ACC112 (cell line): Measurements from ENCODE around the gene LUZP4.
"Not testable (repeated sequence)": the region's sequence is repeated elsewhere in the genome, so short reads cannot be mapped to it uniquely, and the experiment has no call there.

Experiments
- H2AFZ ChIP-seq: fragments of 200-600 bp; sonication (generic); one replicate; pipeline ENCODE4 v1.6.0; 2017; ENCODE audit warnings: antibody characterized with exemption, low read length; ENCODE audit not compliant: unreplicated experiment
- H3K27ac ChIP-seq: fragments of 200-600 bp; sonication (generic); 2 replicates; pipeline ENCODE4 v1.5.1; 2014; ENCODE audit warnings: low read depth, mild to moderate bottlenecking, antibody characterized with exemption, low read length, moderate library complexity
- H3K27me3 ChIP-seq: fragments of 200-600 bp; sonication (generic); 2 replicates; pipeline ENCODE4 v1.6.1; 2014; ENCODE audit warnings: mild to moderate bottlenecking, antibody characterized with exemption, low read length, moderate library complexity, mixed read lengths; ENCODE audit not compliant: insufficient read depth
- H3K36me3 ChIP-seq: fragments of 200-600 bp; sonication (generic); 2 replicates; pipeline ENCODE4 v1.6.1; 2016; ENCODE audit warnings: mild to moderate bottlenecking, antibody characterized with exemption, low read length, moderate library complexity, mixed read lengths; ENCODE audit not compliant: insufficient read depth
- H3K4me1 ChIP-seq: fragments of 200-600 bp; sonication (generic); one replicate; pipeline ENCODE4 v1.6.1; 2016; ENCODE audit warnings: low read length, mixed read lengths; ENCODE audit not compliant: insufficient read depth, unreplicated experiment, control insufficient read depth
- H3K4me3 ChIP-seq: fragments of 200-600 bp; sonication (generic); 2 replicates; pipeline ENCODE4 v1.5.1; 2014; ENCODE audit warnings: mild to moderate bottlenecking, low read depth, low read length
- H3K79me2 ChIP-seq: fragments of 200-600 bp; sonication (generic); one replicate; pipeline ENCODE4 v1.6.0; 2016; ENCODE audit warnings: low read length; ENCODE audit not compliant: control insufficient read depth, unreplicated experiment, insufficient read depth

The LUZP4 gene

DNA sequence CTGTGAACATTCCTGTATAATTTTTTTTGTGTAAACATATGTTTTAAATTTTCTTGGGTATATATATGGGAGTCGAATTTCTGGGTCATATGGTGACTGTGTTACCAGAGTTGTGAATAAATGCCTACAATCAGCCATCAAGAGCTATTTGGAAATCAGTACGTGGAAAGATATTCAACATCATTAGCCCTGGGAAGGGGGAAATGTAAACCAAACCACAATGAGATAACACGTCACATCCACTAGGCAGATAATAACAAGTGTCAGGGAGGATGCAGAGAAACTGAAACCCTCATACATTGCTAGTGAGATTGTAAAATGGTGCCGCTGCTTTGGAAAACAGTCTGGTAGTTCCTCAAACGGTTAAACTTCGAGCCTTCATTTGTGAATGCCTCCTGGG lies 43.9 kb downstream of the LUZP4 start:
- Histone ChIP-seq H3K79me2 (no peaks in the 10 kb centered on the region), H2AFZ (no peak overlapping the region), H3K4me3 (no peak overlapping the region), H3K27me3 (no peaks in the 10 kb centered on the region), H3K27ac (no peak overlapping the region), H3K4me1 (no peaks in the 10 kb centered on the region), H3K36me3 (no peaks in the 10 kb centered on the region)

DNA sequence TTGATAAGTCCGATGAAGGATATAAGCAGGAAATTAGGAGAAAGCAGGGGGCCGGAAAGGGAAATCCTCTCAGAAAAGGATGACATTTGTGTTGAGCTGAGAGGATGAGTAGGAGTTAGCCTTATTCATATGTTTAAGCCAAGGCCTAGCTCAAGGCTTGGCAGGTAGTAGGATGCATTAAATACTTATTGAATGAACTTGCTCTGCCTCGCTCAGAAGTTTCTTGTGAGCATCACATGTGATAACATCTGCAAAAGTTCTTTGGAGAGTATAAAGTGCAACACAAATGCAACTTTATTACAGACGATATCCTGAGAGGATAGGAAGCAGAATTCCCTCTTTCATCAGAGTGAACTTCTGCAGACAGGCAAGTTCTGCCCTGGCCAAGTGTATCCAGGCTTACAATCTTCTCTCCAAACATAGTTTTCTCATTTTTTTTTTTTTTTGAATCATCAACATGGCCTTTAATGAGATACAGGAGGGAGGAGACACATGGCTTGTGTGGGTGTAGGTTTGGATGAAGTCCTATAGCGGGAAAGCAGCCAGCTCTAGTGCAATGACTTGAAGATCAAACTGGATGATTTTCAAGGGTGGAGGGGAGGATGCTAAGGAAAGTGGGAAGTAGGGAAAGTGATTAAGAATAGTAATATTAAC lies 48.1 kb downstream of the LUZP4 start:
- H3K27ac ChIP-seq, result no peak overlapping the region
- no peaks in the 10 kb centered on the region for H3K4me1 ChIP-seq
- H3K36me3 ChIP-seq, result no peaks in the 10 kb centered on the region
- no peak overlapping the region for H2AFZ ChIP-seq
- H3K27me3 ChIP-seq, result no peaks in the 10 kb centered on the region
- no peaks in the 10 kb centered on the region for H3K79me2 ChIP-seq
- no peak overlapping the region for H3K4me3 ChIP-seq

- Histone ChIP-seq H3K4me1 (peaks cover 1% of the 10 kb centered on the region), H3K27ac (no peak overlapping the region), H2AFZ (no peak overlapping the region), H3K27me3 (no peaks in the 10 kb centered on the region), H3K79me2 (no peaks in the 10 kb centered on the region), H3K4me3 (no peak overlapping the region), H3K36me3 (no peaks in the 10 kb centered on the region)
Observed at GRCh38 chrX:115339441-115340025, 50.0 kb downstream of the LUZP4 start.

- no peak overlapping the region for H3K4me3 ChIP-seq
- no peak overlapping the region for H3K27ac ChIP-seq
- peaks cover 16% of the 10 kb centered on the region for H3K4me1 ChIP-seq
- no peak overlapping the region for H2AFZ ChIP-seq
- H3K36me3 ChIP-seq, result no peaks in the 10 kb centered on the region
- no peaks in the 10 kb centered on the region for H3K79me2 ChIP-seq
- no peaks in the 10 kb centered on the region for H3K27me3 ChIP-seq
Observed at GRCh38 chrX:115341421-115341820, 51.9 kb downstream of the LUZP4 start.

DNA sequence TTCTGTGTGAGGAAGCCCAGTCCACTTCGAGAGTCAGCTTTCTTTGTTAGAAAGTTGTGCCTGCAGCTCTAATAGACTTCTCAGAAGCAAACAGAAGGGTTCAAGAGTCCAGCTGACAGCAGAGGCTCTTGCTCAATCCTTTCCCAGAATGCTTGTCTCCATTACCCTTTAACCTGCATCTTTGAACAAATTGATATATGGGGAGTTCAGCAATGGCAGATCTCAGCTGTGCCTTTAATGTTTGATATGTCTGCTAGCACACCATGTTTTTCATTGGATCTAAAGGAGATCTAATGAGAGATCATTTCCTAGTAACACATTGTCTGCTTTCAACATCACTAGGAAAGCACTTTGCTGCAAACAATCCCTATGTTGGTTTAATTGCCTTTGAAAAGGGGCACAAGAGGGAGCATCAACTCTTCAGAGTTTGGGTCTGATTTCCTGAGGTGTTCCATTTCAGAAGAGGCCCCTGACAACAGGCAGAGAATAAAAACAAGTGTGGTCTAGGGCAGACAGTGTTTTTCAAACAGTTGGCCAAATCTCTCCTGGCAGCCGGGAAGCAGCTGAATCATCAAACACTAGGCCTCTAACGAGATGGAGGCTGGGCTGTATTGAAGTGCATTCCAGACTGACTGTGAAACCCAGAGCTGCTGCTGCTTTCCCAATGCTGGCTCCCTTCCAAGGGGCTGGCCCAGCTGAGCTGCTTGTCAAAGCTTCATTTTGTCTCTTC lies 55.5 kb downstream of the LUZP4 start:
- H3K79me2 ChIP-seq, result no peaks in the 10 kb centered on the region
- H2AFZ ChIP-seq, result peak overlapping the region; percentile 89
- peak overlapping the region; percentile 93 for H3K27ac ChIP-seq
- H3K36me3 ChIP-seq, result no peaks in the 10 kb centered on the region
- peak overlapping the region; percentile 21; the same call in 1 of the 2 replicates for H3K4me3 ChIP-seq
- no peaks in the 10 kb centered on the region for H3K27me3 ChIP-seq
- H3K4me1 ChIP-seq, result peaks cover 16% of the 10 kb centered on the region

DNA sequence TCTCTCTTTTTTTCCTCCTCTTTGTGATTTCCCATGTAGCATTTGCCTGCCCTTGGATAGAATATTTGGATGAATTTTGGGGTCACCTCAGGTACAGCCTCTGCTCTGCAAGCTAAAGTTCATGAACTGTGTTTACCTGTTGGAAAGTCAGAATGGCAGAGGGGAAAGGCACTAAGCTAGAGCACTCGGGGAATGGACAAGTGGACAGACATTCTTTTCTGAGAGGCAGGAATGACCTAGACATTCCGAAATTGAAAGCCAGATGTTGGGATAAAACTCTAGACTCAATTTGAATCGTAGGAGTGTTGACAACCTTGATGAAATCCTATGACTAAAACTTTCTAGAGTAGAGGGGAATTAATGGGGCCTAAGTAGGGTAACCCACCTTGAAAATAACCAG lies 56.1 kb downstream of the LUZP4 start:
- H3K27me3 ChIP-seq, result no peaks in the 10 kb centered on the region
- H3K79me2 ChIP-seq, result no peaks in the 10 kb centered on the region
- H3K4me1 ChIP-seq, result peaks cover 16% of the 10 kb centered on the region
- H2AFZ ChIP-seq, result peak overlapping the region; percentile 89
- peak overlapping the region; percentile 93 for H3K27ac ChIP-seq
- no peak overlapping the region for H3K4me3 ChIP-seq
- no peaks in the 10 kb centered on the region for H3K36me3 ChIP-seq

GRCh38 chrX:115346738-115347137 lies 57.2 kb downstream of the LUZP4 start:
- H3K36me3 ChIP-seq, H3K79me2 ChIP-seq, H2AFZ ChIP-seq, H3K27me3 ChIP-seq, H3K4me3 ChIP-seq, H3K27ac ChIP-seq: not testable (repeated sequence)
- peaks cover 16% of the 10 kb centered on the region for H3K4me1 ChIP-seq

GRCh38 chrX:115348446-115349225 lies 59.1 kb downstream of the LUZP4 start:
- Histone ChIP-seq H3K27me3 (no peaks in the 10 kb centered on the region), H3K36me3 (no peaks in the 10 kb centered on the region), H3K4me1 (peaks cover 16% of the 10 kb centered on the region), H2AFZ (no peak overlapping the region), H3K79me2 (no peaks in the 10 kb centered on the region), H3K4me3 (no peak overlapping the region), H3K27ac (no peak overlapping the region)

DNA sequence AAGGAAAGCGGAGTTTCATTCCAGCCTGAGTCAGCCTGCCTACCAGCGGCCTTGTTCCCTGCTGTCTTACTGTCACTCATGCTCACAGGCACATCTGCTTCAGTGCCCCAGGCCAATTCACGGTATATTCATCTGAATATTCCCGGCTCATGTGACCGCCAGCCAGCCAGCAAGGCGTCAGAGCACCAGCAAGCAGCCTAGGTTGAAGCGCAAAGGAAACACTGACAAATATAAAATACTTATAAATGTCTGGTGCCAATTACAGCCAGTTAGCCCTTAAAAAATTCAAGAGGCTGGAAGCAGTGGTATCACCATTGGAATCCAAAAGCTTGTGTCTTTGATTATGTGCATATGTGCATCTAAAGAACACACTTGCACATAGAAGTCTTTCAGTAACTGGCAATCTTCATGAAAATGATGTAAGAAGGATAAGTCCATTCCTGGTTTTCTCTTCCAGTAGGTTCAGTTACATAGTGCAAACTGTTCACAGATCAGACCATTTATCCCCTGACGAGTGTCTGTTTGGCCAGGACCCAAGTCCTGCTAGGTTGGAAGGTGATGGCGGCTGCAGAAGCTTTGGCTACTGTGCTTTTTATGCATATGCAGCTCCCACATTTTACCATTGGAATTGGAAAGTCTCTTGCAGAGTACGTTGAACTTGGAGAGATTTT lies 61.3 kb downstream of the LUZP4 start:
- no peaks in the 10 kb centered on the region for H3K27me3 ChIP-seq
- H3K4me1 ChIP-seq, result peaks cover 3% of the 10 kb centered on the region
- H2AFZ ChIP-seq, result no peak overlapping the region
- no peak overlapping the region for H3K27ac ChIP-seq
- no peak overlapping the region for H3K4me3 ChIP-seq
- no peaks in the 10 kb centered on the region for H3K36me3 ChIP-seq
- H3K79me2 ChIP-seq, result no peaks in the 10 kb centered on the region

- Histone ChIP-seq H3K27ac (no peak overlapping the region), H3K79me2 (no peaks in the 10 kb centered on the region), H3K36me3 (no peaks in the 10 kb centered on the region), H3K4me3 (no peak overlapping the region), H3K27me3 (no peaks in the 10 kb centered on the region), H3K4me1 (peaks cover 2% of the 10 kb centered on the region), H2AFZ (no peak overlapping the region)
Observed at GRCh38 chrX:115356369-115356768, 66.9 kb downstream of the LUZP4 start.
